Activated CD8-positive, alpha-beta memory T cell treated with anti-CD3 and anti-CD28 coated beads, Interleukin-2, amount 50 U/mL, for 48 hours (primary cell): ENCODE results near the gene CSNK1E.

Source experiments
- DNase-seq: peaks from one replicate; pipeline ENCODE4 v3.0.0-alpha.2; 2020

CSNK1E gene

DNA sequence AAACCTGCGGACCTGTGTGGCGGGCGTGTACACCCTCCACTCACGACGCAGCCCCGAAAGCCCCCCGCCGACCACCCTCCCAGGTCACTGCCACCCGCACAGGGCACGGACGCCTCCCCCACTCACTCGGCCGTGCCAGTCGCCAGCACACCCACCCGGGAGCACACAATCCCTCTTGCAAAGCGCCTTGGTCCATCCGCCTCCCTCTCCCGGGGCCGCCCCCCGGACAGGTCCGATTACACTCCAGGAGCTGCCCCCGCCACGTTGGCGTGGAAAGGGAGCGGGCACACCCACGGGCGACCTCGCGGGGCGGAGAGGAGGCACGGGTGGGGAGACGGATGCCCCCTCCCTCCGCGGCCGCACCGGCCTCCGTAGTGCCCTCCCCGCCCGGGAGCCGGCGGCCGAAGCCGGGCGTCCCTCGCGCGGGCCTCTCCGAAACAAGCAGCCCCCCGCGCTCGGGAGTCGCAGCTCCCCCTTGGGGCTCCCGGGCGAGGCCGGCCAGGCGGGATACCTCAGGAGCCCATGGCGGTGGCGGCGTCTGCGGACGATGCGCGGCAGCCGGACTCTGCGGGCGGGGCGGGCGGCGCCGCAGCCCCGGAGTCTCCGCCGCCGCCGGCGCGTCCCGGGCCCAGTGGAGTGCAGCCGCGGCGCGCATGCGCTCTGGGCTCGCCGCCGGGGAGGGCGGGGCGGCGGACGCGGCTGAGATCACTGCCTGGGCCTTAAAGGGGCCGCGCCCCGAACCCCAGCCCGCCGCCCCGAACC lies 44.7 kb downstream of the CSNK1E start, which contains the start of gene TMEM184B:
Gene TMEM184B, minus strand, starts transcription at position 638 of the 762 bp plus-strand sequence. CDS start 25,049 bp downstream, outside the sequence.
- peak; percentile 92 for DNase-seq

DNA sequence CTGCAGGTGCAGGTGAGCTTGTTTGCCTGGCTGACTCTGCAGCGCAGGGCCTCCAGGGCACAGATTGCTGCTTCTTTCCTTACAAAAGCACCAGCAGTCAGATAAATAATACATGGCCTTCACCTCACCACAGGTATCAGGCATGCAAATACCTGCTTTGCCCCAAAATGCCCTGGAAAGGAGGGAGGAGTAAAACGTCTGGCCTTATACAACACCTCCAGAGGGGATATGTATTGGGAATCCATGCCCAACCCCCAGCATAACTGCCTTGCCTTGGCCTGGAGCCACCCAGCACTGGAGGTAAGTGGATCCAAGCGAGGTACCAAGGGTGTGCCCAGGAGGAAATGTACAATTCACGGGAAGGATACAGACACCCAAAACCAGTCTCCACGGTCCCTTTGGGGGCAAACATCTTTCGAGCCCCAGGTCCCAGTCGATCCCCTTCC lies 45.3 kb downstream of the CSNK1E start:
- no peak for DNase-seq

DNA sequence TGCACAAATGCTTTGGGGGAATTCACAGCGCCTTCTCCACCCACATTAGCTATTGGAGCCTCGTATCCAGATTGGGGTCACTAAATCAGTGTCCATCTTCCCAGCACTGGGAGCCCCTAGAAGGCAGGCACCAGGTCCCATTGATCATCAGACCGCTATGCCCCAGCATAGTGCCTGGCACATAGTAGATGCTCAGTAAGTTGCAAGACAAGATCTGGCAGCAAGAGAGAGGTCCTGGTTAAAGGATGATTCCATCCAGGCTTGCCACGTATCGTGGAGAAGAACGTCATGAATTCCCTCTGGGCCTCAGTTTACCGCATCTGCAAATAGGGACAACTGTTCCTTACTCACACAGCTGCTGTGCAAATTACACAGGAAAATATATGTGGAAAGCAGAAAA lies 46.1 kb downstream of the CSNK1E start:
- DNase-seq: no peak

DNA sequence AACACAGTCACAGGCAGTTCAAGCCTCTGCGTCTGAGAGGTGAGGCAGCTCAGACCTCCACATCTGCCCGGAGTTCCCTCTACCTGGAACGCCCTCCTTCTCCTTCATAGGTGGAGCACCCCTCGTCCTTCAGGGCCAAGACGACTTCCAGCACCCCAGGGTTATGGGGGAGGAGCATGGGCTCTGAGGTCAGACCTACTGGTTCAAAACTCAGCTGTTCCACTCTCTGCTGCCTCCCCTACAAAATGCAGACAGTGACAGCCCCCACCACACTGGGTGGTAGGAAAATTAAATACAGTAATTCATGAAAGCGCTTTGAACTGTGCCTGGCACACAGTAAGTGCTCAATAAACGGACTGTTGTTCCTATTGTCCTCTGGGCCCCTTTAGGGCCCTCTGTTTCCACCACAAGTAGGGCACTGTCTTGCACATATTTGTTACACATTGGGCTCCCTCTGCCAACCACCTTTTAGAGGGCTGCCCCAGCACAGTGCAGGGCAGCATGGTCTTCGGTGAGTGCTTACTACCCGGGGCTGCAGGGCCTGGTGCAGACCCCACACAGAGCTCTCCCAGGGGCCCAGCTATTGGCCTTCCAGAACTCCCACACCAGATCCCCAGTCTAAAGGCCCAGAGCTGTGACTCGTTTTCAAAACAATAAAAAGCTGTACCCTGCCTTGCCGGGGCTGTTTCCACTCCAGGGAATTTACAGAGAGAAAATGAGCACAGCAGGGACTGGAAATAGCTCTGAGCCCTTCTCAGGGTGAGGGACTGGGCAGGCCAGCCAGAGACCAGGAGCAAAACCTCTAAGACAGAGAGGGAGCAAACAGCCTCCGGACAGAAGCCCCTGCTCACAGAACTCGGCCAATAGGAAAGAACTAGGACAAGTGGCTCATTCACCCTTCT lies 46.9 kb downstream of the CSNK1E start:
- DNase-seq: no peak

DNA sequence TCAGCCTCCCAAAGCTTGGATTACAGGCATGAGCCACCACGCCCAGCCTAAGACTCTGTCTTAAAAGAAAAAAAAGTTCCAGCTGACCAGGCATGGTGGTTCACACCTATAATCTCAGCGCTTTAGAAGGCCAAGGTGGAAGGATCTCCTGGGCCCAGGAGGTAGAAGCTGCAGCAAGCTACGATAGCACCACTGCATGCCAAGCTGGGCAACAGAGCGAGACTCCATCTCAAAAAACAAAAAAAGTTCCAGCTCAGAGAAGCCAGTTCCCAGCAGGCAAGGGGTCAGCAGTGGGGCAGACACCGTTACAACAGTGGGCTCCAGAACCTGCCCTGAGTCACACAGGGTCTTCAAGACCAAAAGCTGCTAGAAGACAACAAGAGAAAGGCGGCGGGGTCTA lies 47.8 kb downstream of the CSNK1E start:
- DNase-seq: no peak

DNA sequence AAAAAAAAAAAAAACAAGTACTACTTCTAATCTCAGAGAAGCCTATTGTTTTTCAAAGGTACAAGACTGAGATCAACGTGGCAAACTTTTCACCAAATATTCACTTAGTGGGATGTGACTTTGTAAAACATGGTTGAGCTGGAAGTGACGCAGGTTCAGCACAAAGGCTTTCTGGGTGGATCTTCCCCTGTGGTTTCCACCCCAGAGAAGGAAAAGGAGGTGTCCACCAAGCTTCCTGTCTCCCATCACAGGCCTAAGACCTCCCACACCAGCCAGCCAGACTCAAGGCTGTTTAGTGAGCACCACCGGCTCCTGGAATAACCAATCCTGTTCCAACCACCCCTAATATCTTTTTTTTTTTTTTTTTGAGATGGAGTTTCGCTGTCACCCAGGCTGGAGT lies 50.1 kb downstream of the CSNK1E start:
- no peak for DNase-seq

DNA sequence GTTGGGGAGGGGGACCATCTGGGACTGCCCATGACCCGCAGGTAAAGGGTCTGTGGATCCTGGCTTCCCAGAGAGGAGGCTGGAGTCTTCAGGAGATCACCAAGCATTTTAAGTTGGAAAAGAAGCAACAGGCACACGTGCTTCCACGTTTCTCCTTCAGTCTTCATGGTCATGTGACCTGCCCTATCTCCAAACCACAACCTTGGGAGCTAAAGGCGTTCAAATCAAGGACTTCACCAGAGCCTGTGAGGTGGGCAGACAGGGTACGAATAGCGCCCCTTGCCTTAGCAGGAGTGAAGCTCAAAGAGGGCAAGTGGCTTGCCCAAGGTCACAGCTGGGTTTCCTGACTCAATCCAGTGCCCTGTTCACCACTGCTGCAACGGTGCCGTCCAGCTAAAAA lies 51.1 kb downstream of the CSNK1E start:
- no peak for DNase-seq

DNA sequence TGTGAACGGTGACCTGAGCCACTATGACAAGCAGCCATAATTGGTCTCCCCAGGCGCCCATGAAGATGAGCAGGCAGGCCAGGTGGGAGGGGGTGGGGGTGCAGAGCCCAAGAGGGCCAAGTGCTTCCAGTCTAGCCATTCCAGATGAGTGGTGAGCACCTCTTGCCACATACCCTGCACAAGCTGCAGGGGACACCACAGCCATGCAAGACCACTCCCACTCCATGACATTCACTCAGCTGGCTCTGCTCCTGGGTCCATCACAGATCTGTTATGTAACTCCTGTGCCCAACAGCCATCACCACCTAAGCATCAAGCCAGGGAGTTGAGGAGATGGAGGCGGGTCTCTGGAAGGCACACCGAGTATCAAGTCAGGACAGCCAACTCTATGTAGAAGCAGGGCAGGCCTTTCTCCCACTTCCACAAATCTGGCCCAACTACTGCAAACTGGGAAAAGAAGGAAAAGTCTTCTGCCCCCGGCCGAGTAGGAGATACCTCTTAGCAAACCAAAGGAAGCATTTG lies 52.9 kb downstream of the CSNK1E start:
- DNase-seq: no peak

DNA sequence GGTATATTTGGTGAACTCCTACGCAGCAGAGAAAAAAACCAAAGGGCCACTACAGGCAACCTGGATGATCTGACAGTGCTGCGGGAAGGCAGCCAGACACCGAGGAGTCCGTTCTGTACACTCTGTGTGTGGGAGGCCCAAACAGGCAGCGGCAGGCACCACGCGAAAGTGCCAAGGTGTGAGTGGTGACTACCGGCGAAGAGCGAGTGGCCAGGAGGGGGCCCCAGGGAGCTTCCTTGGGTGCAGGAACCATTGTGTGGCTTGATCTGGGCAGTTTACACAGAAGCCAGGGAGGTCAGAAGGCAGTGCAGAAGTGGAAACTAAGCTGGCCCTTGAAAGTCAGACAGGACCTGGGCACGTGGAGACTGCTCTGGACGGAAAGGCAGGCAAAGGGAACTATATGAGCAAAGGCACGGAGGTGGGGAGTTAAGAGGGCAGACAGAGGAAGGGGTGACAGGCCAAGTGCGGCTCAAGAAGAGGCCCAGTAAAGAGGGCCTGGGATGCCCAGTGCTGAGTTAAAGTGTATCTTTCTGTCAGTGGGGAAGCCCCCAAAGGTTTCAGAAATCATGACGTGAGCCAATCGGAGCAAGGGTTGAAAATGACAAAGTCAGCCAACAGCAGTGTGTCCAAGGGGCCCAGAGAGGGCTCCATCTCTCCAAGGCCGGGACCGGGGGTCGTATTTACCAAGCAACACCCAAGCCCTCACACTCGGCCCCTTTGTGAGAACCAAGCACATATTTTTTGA lies 55.0 kb downstream of the CSNK1E start:
- DNase-seq: peak; percentile 68

DNA sequence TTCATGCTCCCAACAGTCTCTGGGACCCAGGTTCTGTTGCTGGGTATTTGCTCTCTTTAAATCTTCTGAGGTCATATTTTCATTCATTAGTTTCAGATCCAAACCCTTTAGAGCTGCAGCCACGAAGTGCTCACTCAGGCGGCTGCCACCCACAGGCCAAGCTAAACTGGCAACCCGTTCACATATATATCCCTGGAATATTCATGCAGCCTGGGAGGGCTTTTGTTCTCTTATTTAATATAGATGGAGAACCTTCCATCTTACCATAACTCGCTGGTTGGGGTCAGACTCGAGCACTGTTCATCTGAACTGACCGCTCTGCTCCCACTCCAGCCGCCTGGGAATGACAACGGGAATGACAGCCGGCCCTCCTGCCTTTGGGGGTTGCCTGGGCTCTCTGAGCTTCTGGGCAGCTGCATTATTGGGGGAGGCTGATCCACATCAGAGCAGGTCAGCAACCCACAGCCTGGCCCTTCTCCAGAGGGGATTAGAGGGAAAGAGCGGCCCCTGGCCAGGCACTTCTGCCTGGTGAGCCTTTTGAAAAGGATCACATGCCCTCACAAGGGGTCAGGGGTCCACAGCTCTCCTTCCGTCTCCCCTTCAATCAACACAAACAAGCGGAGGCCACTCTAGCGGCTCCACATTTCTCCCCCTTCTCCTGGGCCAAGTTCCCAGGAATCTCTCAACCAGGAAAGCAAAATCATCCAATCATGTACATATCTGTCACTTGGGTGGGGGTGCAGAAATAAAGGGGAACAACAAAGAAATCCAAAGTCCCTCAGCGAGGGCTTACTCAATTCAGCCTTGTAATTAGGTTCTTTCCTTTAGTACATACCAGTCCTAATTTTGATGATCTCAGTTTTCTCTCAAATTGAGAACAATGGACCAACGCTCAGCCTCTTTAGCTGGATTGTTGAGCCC lies 56.2 kb downstream of the CSNK1E start:
- no peak for DNase-seq

DNA sequence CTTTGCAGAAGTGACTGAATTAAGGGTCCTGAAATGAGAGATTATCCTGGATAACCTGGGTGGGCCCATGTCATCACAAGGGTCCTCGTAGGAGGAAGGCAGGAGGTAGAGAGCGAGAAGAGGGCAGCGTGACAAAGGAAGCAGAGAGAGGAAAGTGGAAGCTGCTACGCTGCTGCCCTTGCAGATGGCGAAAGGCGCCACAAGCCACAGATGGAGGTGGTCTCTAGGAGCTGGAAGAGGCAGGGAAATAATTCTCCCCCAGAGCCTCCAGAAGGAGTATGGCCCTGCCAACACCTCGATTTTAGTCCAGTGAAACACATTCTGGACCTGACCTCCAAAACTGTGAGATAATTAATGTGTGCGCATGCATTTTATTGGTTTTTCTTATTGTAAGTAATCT lies 57.9 kb downstream of the CSNK1E start:
- DNase-seq: no peak

DNA sequence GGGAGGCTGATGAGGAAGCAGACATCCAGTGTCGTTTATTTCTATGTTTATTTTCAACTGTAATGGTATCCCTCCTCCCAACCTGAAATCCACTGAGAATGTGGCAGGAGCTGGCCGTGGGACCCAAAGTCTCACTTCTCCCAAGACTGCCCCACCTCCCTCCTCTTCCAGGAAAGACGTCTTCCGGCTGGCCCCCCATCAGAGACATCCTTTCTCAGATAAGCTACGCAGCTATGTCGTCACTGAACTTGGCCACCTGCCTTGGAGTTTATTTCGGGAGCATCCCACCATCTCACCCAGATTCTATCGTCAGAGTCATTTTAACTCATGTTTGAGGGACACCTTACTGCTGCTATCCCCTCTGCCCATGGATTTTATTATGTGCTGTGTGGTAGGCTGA lies 58.3 kb downstream of the CSNK1E start:
- no peak for DNase-seq

DNA sequence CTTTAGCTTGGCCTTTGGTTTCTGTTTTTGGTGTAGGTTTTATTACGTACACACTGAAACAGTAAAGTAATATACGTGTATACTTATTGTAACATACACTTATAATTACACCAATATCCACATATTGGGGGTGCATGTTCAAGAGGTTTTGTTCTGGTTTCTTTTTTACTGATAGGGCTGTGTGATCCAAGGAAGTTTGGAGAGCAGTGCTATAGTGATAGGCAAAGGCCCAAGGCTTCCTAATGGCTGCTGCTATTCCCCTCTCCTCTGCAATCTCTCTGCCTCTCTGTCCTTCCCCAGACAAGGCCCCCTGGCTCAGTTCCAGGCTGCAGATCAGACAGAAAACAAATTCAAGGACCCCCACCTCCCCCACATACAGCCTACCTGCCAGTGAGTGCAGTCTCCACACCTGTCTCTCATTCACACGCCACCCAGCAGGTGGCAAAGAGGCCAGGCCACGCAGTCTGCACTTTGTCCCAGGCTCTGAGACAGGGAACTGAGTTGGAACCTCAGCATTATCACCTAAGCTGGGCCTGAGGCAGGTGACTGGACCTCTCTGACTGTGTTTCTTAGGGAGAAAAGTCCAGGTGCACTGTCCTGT lies 59.5 kb downstream of the CSNK1E start:
- DNase-seq: no peak

DNA sequence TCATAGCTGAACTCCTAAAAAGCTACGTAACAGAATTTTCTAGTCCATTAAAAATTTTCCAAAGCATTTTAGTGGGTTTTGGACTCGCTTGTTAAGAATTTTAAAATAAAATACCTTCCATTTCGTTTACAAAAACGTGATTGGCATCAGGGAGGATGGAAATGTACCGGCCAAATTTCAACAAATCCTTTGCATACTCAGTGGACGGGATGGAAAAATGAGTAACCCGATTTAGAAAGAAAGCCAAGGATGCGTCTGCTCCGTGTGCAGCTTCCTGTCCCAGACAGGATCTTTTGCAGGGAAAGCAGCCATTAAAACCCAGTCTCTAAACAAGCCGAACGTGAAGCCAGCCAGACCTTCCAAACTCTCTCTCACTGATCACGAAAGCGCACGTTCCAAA lies 60.1 kb downstream of the CSNK1E start:
- no peak for DNase-seq

DNA sequence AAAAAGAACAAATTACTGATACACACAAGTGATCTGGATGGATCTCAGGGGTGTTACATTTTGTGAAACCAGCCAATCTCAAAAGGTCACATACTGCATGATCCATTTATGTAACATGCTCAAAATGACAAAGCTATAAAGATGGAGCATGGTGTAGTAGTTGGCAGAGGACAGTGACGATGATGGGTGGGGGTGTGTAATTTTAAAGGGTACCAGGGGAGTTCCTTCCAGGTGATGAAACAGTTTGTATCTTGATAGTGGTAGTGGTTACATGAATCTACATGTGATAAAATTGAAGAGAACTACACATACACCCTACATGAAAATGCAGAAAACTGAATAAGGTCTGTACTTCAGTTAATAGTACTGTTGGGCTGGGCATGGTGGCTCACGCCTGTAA lies 61.5 kb downstream of the CSNK1E start:
- DNase-seq: no peak

DNA sequence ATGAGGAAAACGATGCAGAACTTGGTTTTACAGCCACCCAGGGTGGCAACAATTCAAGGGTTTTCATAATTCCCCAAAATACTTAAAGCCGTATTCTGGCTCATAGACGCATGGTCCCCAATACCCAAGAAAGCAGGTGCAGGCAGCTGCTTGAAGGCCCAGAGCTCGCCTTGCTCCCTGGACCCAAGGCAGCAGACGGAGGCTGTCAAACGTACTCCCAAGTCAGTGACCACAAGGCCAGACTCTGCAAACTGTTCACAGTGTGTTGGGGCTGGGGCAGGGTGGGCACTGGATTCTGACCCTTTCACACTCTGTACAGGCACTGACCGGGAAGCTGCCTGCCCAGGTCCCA lies 65.9 kb downstream of the CSNK1E start:
- no peak for DNase-seq

DNA sequence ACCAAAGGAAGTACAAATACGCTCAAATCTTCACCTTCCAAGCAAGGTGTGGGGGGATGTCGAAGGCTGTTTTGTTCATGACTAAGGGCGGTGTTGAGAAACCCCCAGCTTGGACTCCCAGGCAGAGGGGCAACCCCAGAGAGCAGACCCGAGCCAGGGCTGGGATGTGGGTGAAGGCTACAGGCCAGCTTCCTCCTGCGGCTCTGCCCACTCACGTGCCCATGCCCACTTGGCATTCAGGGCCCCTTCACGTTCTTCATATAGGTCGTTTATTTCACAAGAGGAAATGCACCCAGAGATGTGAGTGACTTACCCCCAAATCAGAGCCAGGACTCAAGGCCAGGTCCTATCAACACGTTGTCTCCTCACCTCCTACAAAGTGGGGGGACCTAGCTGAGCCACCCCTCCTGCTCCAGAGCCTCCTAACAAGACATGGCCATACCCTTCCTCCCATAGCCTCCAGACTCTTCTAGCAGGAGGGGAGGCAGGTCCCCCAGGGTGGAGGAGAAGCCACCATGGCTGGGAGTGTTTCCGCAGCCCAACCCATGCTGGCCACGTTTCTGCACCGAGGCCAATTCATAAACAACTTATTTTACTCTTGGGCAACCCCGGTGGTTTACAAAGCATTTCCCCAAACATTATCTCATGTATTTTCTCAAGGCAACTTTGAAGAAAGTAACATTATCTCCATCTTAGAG lies 66.4 kb downstream of the CSNK1E start:
- no peak for DNase-seq

DNA sequence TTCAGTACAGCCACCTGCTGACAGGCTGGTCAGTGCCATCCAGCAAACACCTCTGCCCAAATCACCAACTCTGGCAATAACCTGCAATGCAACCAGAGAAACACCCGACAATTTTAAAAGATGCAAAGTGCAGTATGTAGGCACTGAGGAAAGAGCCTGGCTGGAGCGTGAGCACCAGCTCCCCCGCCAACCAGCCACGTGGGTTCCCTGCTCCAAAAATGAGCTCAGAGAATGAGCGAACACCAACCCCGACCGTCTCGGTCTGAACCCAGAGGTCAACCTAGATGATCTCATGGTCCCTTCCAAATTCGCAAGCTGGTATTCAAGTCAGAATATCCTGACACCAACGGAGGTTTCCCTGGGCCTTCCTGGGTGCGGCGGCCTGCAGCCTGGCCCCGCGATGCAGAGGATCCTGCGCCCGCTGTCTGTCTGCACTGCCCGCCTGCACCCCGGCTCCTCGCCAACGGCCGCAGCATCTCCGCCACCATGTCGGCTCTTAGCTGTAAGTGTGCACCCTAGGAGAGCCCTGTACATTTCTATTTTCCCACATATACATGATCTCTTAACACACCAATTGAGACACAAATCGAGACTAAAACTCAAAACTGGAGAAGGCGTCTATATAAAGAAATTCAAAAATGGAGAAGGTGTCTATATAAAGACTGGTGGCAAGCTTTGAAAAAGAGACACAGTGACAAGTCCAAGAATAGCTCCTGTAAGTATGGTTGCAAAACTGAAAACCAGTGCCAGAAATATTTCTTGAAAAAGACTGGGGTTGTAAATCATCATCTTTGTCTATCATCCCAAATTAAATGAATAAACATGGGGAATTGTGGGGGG lies 67.2 kb downstream of the CSNK1E start:
- no peak for DNase-seq

DNA sequence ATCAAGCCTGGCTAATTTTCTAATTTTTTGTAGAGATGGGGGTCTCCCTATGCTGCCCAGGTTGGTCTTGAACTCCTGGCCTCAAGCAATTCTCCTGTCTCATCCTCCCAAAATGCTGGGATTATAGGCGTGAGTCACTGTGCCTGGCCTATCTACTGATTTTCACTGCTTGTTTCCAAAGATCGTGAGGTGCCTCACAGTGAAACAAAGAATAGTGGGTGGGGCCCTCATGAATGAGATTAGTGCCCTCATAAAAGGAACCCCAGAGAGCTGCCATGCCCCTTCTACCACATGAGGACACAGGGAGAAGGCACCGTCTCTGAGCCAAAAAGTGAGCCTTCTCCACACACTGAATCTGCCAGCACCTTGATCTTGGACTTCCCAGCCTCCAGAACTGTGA lies 67.9 kb downstream of the CSNK1E start:
- no peak for DNase-seq

DNA sequence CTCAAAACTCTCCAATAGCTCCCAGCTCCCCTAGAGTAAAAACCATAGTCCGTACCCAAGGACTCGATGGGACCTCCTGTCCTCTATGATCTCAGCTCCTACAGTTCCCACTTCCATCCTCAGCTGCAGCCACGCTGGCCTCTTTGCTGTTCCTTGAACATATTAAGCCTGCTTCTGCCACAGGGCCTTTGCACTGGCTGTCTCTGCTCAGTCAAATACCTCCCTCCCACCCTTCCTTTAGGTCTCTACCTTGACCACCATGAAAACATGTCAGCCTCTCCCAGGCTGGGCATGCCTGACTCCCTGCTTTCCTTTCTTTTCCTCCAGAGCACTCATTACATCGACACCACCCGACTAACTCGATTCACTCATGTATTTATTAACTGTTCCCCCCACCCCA lies 69.0 kb downstream of the CSNK1E start:
- DNase-seq: no peak
